ENCODE data around the gene VCY1B.
"Not testable (repeated sequence)": the region's sequence is repeated elsewhere in the genome, so short reads cannot be mapped to it uniquely, and the experiment has no call there.

Gene VCY1B

DNA sequence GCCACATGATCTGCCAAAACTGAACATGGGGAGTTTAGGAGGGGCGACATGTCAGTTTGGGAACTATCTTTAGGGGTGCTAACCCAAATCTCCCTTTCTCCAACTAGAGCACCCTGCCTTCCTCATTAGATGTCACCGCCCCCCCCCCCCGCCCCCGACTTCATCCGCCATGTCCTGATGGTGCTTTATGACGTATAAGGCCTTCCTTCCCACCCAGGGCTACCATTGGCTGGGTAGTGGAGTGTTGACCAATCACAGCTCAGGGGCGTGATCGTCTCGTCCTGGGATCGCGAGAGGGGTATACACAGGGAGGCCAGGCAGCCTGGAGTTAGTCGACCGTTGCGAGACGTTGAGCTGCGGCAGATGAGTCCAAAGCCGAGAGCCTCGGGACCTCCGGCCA is at the start of gene VCY1B:
VCY1B (plus strand) TSS at position 301 of the 400 bp plus-strand sequence; CDS start at position 364, 63 bp downstream.
- H3K4me3 ChIP-seq (ENCODE audit: low read depth in 1 of 2, low read length in 2 of 2); H3K27ac ChIP-seq (ENCODE audit: low read depth, low read length); H3K27me3 ChIP-seq (ENCODE audit: control insufficient read depth in 1 of 2, insufficient read depth in 2 of 2, low read length in 2 of 2); H3K9ac ChIP-seq (ENCODE audit: low read length); H3K36me3 ChIP-seq (ENCODE audit: insufficient read depth, low read length); H3K4me1 ChIP-seq (ENCODE audit: insufficient read depth, low read length); H3K9me3 ChIP-seq (ENCODE audit: low read length): not testable (repeated sequence)

- H3K36me3 ChIP-seq (ENCODE audit: insufficient read depth, low read length); H3K9ac ChIP-seq (ENCODE audit: low read length); H3K27me3 ChIP-seq (ENCODE audit: control insufficient read depth in 1 of 2, insufficient read depth in 2 of 2, low read length in 2 of 2); H3K9me3 ChIP-seq (ENCODE audit: low read length); H3K27ac ChIP-seq (ENCODE audit: low read depth, low read length); H3K4me1 ChIP-seq (ENCODE audit: insufficient read depth, low read length); H3K4me3 ChIP-seq (ENCODE audit: low read depth in 1 of 2, low read length in 2 of 2): not testable (repeated sequence)
These were observed 44.1 kb upstream of the VCY1B start for GRCh38 chrY:14011916-14012315.

GRCh38 chrY:14030395-14030794 is 25.6 kb upstream of the VCY1B start:
- H3K4me1 ChIP-seq (ENCODE audit: insufficient read depth, low read length); H3K9ac ChIP-seq (ENCODE audit: low read length); H3K27ac ChIP-seq (ENCODE audit: low read depth, low read length); H3K27me3 ChIP-seq (ENCODE audit: control insufficient read depth in 1 of 2, insufficient read depth in 2 of 2, low read length in 2 of 2); H3K36me3 ChIP-seq (ENCODE audit: insufficient read depth, low read length); H3K4me3 ChIP-seq (ENCODE audit: low read depth in 1 of 2, low read length in 2 of 2); H3K9me3 ChIP-seq (ENCODE audit: low read length): not testable (repeated sequence)

DNA sequence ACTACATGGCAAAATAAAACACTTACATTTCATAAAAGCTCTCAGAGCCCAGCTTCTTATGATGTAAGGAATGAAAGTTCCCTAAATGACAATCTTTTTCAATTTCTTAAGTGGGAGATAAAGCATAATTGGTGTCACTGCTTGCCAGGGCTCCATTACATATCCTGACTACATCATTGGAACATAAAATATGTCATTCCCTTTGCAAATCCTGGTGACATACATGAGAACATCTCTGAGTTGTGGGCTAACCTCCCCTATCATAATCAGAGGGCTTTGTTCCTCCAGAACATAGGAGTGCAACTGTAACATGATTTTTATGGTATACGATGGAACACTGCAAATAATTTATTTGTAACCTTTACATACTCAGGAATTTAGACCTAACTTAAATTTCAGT is 29.9 kb downstream of the VCY1B start:
- Histone ChIP-seq H3K4me1 (ENCODE audit: insufficient read depth, low read length) (no peaks in the 10 kb centered on the region), H3K9ac (ENCODE audit: low read length) (no peak overlapping the region), H3K4me3 (ENCODE audit: low read depth in 1 of 2, low read length in 2 of 2) (no peak overlapping the region), H3K27me3 (ENCODE audit: control insufficient read depth in 1 of 2, insufficient read depth in 2 of 2, low read length in 2 of 2) (no peaks in the 10 kb centered on the region), H3K27ac (ENCODE audit: low read depth, low read length) (no peak overlapping the region), H3K36me3 (ENCODE audit: insufficient read depth, low read length) (no peaks in the 10 kb centered on the region), H3K9me3 (ENCODE audit: low read length) (no peaks in the 10 kb centered on the region)

Data from muscle layer of colon (tissue), 2 donors.